CMK (cell line): ENCODE measurements around the gene SLC2A3.
A peak's percentile ranks its signal among the peaks of the same experiment; 100 is the strongest.
"Not testable (repeated sequence)": the region's sequence is repeated elsewhere in the genome, so short reads cannot be mapped to it uniquely, and the experiment has no call there.

Experiments
- DNase-seq: peaks from one replicate; pipeline ENCODE4 v3.0.0-alpha.2; 2010; ENCODE audit warnings: low read depth

SLC2A3 gene

GRCh38 chr12:7951671-7952070 is 15.7 kb upstream of the SLC2A3 start:
- no peak for DNase-seq

GRCh38 chr12:7950230-7950943 is 14.4 kb upstream of the SLC2A3 start:
- DNase-seq: not testable (repeated sequence)

GRCh38 chr12:7948589-7949260 is 12.7 kb upstream of the SLC2A3 start:
- no peak for DNase-seq

- DNase-seq: no peak
These were observed 11.0 kb upstream of the SLC2A3 start for GRCh38 chr12:7947011-7947410.

GRCh38 chr12:7944760-7945159 is 8.8 kb upstream of the SLC2A3 start:
- DNase-seq: not testable (repeated sequence)

- no peak for DNase-seq
These were observed 4.9 kb upstream of the SLC2A3 start for GRCh38 chr12:7940906-7941305.

GRCh38 chr12:7937833-7938506 is 2.0 kb upstream of the SLC2A3 start:
- DNase-seq: peak; percentile 52

GRCh38 chr12:7934889-7935492 is 996 bp downstream of the SLC2A3 start:
- no peak for DNase-seq

GRCh38 chr12:7934091-7934888 is 1.7 kb downstream of the SLC2A3 start:
- DNase-seq: peak; percentile 39

GRCh38 chr12:7933255-7933726 is 2.7 kb downstream of the SLC2A3 start:
- peak; percentile 95 for DNase-seq

- DNase-seq: not testable (repeated sequence)
These were observed 3.3 kb downstream of the SLC2A3 start for GRCh38 chr12:7932599-7933240.

- DNase-seq: no peak
These were observed 6.7 kb downstream of the SLC2A3 start for GRCh38 chr12:7929083-7929792.

- no peak for DNase-seq
These were observed 8.5 kb downstream of the SLC2A3 start for GRCh38 chr12:7927470-7927869.

GRCh38 chr12:7926068-7926666 is 9.8 kb downstream of the SLC2A3 start:
- DNase-seq: not testable (repeated sequence)

GRCh38 chr12:7923241-7924236 is 12.4 kb downstream of the SLC2A3 start:
- no peak for DNase-seq

GRCh38 chr12:7921181-7921580 is 14.8 kb downstream of the SLC2A3 start:
- DNase-seq: not testable (repeated sequence)

- not testable (repeated sequence) for DNase-seq
These were observed 17.8 kb downstream of the SLC2A3 start for GRCh38 chr12:7918268-7918590.

GRCh38 chr12:7917392-7918267 is 18.4 kb downstream of the SLC2A3 start:
- DNase-seq: no peak
